GM23248 (cell line): ENCODE data around the gene SSR1.

Source experiments
- EZH2 ChIP-seq: fragments of 200-600 bp; sonication (generic); IDR thresholded peaks from 2 replicates; pipeline ENCODE4 v1.6.1; 2018; ENCODE audit warnings: antibody characterized with exemption, mild to moderate bottlenecking; ENCODE audit not compliant: insufficient read depth, poor library complexity, severe bottlenecking
- EZH2phosphoT487 ChIP-seq: fragments of 200-600 bp; sonication (generic); IDR thresholded peaks from 2 replicates; pipeline ENCODE4 v1.6.1; 2018; ENCODE audit warnings: antibody characterized with exemption, moderate library complexity, mild to moderate bottlenecking, low read depth; ENCODE audit not compliant: insufficient read depth

GRCh38 chr6:7301702-7302101 is 11.3 kb downstream of the SSR1 start:
- TF ChIP-seq EZH2 (no peak), EZH2phosphoT487 (no peak)
